ENCODE measurements around the gene MYRIP.

MYRIP gene

DNA sequence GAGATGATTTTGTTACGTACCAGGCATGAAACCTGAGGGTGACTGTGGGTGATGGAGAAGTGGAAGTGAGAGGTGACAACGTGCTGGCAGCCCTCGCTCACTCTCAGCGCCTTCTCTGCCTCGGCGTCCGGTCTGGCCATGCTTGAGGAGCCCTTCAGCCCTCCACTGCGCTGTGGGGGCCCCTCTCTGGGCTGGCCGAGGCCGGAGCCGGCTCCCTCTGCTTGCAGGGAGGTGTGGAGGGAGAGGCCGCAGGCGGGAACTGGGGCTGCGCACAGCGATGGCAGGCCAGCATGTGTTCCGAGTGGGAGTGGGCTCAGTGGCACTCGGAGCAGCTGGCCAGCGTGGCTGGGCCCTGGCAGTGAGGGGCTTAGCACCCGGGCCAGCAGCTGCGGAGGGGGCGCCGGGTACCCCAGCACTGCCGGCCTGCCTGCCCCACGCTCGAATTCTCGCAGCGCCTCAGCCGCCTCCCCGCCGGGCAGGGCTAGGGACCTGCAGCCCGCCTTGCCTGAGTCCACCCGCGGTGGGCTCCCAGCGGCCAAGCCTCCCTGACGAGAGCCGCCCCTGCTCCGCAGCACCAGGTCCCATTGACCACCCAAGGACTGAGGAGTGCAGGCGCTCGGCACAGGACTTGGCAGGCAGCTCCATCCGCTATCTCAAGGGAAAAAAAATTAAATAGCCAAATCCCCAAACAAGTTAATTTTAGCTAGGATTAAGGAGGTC lies 29.7 kb upstream of the MYRIP start:
- TF ChIP-seq, protein P1, sequence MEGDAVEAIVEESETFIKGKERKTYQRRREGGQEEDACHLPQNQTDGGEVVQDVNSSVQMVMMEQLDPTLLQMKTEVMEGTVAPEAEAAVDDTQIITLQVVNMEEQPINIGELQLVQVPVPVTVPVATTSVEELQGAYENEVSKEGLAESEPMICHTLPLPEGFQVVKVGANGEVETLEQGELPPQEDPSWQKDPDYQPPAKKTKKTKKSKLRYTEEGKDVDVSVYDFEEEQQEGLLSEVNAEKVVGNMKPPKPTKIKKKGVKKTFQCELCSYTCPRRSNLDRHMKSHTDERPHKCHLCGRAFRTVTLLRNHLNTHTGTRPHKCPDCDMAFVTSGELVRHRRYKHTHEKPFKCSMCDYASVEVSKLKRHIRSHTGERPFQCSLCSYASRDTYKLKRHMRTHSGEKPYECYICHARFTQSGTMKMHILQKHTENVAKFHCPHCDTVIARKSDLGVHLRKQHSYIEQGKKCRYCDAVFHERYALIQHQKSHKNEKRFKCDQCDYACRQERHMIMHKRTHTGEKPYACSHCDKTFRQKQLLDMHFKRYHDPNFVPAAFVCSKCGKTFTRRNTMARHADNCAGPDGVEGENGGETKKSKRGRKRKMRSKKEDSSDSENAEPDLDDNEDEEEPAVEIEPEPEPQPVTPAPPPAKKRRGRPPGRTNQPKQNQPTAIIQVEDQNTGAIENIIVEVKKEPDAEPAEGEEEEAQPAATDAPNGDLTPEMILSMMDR (IDR thresholded peaks at IDR 0.05; ENCODE audit: borderline replicate concordance, insufficient read depth, low read depth, low read length), result no peak
- H3K4me3 ChIP-seq (ENCODE audit: low read depth, low read length), result no peak overlapping the region

DNA sequence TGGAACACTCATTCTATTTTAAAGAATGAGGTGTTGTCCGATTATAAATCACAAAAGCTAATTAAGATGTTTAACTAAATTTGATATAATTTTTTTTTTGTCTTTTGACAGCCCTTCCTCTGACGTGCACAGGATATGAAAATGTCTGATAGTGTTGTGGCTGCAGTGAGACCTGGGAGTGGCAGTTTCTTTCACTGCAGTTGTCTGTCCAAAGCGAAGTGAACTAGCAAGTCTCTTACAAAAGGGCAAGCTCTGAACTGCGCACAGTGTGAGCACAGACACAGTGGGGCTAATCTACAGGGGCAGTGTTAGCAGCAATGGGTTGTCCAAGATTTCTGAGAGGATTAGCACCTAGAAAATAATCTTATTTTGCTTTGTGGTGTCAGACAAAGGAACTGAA lies 29.1 kb upstream of the MYRIP start:
- no peak overlapping the region for H3K4me3 ChIP-seq (ENCODE audit: low read depth, low read length)
- TF ChIP-seq, protein P1 (IDR thresholded peaks at IDR 0.05; ENCODE audit: borderline replicate concordance, insufficient read depth, low read depth, low read length), result no peak

DNA sequence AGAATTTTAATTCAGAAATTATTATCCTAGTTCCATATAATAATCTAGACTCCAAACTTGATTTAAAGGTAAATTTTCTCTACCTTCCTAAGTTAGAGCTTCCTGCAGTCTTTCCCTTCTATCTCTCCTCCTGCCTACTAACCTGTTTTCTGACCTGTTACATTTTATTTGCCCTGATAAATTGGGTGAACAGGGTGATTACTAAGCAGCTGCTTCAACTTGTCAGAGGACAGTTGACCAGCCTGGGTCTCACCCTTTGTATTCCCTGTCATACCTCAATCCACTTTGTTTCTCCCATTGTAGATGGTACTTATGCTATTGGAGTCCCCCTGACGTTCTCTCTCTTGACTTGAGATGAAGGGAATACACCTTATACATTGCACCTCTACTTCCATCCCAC lies 28.4 kb upstream of the MYRIP start:
- TF ChIP-seq, protein P1 (IDR thresholded peaks at IDR 0.05; ENCODE audit: borderline replicate concordance, insufficient read depth, low read depth, low read length), result no peak

DNA sequence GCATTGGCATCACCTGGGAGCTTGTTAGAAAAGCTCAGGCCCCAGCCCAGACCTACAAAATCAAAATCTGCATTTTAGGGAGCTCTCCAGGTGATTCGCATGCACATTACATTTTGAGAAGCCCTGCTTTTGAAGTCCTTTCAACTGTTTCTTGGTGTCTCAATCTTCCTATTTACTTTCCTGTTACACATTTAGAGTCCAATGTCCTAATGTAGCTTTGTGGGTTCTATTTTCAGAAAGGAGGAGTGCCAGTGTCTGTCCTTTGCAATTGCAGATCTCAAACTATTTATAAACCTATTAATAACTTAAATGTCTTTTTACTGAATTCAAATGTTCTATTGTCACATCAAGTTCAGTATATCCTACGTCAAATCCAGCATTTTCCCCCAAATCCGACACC lies 27.8 kb upstream of the MYRIP start:
- no peak overlapping the region for H3K4me3 ChIP-seq (ENCODE audit: low read depth, low read length)
- TF ChIP-seq, protein P1 (IDR thresholded peaks at IDR 0.05; ENCODE audit: borderline replicate concordance, insufficient read depth, low read depth, low read length), result no peak

More for the DNA sequence above, 28.4 kb upstream of the MYRIP start:
- no peak overlapping the region for H3K4me3 ChIP-seq (ENCODE audit: low read depth, low read length)

DNA sequence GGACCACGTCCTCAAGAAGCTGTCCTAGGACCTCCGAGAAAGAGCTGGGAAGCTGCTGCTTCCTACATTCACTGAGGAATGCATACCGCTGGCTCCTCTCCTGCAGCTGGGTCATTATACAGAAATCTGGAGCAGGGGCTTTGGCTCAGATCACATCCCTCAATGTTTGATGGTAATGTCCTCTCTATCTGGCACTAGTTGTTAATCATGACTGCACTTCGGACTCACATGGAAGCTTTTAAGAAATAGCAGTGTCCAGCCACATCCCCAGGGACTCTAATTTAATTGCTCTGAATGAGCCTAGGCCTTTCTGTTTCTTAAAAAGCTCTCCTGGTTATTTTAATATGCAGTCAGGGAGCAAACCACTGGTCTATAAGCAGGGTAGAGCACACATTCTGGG lies 25.7 kb upstream of the MYRIP start:
- no peak overlapping the region for H3K4me3 ChIP-seq (ENCODE audit: low read depth, low read length)
- TF ChIP-seq, protein P1 (IDR thresholded peaks at IDR 0.05; ENCODE audit: borderline replicate concordance, insufficient read depth, low read depth, low read length), result no peak

DNA sequence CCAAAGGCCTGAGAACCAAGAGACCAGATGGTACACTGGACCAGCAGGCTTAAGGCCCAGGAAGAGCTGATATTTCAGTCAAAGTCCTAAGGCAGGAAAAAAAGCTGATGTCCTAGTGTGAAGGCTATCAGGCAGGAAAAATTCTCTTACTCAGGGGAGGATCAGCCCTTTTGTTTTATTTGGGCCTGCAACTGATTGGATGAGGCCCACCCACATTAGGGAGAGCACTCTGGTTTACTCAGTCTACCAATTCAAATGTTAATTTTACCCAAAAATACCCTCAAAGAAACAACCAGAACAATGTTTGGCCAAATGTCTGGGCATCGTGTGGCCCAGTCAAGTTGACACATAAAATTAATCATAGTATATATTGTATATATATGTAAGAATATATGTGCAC lies 24.5 kb upstream of the MYRIP start:
- TF ChIP-seq, protein P1 (IDR thresholded peaks at IDR 0.05; ENCODE audit: borderline replicate concordance, insufficient read depth, low read depth, low read length), result no peak
- no peak overlapping the region for H3K4me3 ChIP-seq (ENCODE audit: low read depth, low read length)

DNA sequence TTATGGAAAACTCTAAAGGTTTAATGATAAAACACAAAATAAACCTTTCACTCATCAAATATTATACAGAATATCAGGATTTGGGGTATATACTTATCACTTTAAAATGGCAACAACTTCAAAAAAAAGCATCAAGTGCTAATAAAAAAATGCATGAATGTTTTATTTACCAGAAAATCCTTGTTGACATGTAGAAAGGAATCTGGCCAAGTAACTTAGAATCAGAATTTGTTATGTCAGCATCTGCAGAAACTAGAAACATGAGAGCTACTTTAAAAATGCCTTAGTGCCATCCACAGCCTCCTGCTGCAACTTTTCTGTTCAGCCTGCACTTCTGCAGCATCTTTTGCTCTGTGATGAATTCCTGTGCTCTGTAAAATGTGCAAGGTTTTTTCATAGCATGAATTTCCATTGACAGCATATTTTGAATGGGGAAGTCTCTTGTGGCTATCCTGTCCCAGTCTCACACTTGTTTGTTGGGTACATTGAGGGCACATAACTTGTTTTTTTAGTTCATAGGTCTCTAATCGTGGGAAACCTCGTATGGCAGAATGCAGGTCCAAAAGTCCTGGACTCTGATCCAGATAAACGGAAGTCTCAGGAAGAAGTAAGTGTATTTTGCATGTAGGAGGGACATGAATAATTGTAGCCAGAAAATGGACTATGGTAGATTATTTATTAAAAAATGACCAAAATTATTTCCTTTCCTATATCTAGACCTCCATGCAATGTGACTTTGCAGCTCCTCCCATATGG lies 21.1 kb upstream of the MYRIP start:
- TF ChIP-seq, protein P1 (IDR thresholded peaks at IDR 0.05; ENCODE audit: borderline replicate concordance, insufficient read depth, low read depth, low read length), result no peak
- H3K4me3 ChIP-seq (ENCODE audit: low read depth, low read length), result no peak overlapping the region
